GM19043 (cell line): ENCODE results near the gene MFAP4.
A peak's percentile ranks its signal among the peaks of the same experiment; 100 is the strongest.

ENCODE experiments used
- ATAC-seq: cut with Tn5 transposase; IDR thresholded peaks from one replicate; pipeline ENCODE4 v1.9.1; 2021; ENCODE audit warnings: low read depth; ENCODE audit not compliant: unreplicated experiment

Gene MFAP4

DNA sequence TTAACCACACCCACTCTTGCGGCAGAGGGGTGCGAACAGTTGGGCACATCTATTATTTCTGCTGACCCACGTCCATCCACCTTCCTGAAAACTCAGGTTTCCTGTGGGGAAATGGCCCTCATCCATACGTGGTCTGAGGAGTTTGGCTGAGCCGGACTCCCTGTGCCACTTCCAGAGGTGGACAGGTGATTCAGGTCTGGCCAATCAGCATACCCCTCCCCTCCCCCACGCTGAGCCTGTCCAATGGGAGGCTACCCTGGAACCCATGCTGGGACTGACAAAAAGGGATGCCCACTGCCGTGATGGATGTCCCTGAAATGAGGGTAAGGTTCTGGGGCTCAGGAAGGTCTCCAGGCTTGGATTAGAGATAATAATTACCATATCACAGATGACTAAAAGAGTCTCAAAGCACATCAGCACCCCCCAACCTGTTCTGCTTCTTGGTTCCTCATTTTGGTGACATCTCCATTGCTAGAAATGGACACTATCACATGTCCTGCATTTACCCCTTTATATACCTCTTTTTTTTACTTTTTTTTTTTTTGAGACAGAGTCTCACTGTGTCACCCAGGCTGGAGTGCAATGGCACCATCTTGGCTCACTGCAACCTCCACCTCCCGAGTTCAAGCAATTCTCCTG, 14.0 kb downstream of the MFAP4 start:
- ATAC-seq, result no peak

- no peak for ATAC-seq
Measured at GRCh38 chr17:19372439-19372838, 14.6 kb downstream of the MFAP4 start.

- ATAC-seq, result no peak
Measured at GRCh38 chr17:19372011-19372370, 15.0 kb downstream of the MFAP4 start.

GRCh38 chr17:19371259-19372010, 15.6 kb downstream of the MFAP4 start:
- no peak for ATAC-seq

GRCh38 chr17:19370493-19370960, 16.5 kb downstream of the MFAP4 start:
- no peak for ATAC-seq

- no peak for ATAC-seq
Measured at GRCh38 chr17:19369846-19370492, 17.0 kb downstream of the MFAP4 start.

GRCh38 chr17:19369107-19369778, 17.7 kb downstream of the MFAP4 start:
- ATAC-seq, result no peak

- no peak for ATAC-seq
Measured at GRCh38 chr17:19368229-19368628, 18.8 kb downstream of the MFAP4 start.

DNA sequence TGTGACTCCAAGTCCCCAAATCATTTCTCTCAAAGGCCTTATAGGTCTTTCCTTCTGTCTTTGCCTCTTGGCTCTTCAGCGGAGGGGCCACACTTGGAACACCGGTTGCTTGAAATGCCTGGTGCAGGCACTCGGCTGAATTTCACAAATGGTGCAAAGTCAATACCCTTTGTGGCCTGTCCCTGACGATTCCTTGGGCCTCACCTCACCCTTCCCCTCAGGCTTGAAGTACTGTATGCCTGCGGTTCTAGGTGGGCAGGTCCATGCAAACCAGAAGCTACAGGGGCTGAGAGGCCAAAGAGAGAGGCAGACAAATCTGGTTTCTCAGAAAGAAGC, 20.4 kb downstream of the MFAP4 start:
- ATAC-seq, result no peak

- no peak for ATAC-seq
Measured at GRCh38 chr17:19365833-19366636, 21.0 kb downstream of the MFAP4 start.

DNA sequence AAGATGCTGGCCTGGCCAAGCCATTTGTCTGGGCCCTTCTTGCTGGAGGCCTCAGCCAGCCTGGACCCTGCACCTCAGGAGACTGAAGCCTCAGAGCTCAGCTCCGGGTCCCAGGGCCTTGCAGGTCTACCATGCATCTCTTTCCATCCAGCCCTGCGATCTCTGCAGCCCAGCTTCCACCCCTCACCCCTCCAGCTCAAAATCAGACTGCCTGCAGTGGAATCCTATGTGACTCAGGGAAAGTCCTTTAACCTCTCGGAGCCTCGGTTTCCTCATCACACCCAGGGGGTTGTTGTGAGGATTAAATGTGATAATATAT, 21.5 kb downstream of the MFAP4 start:
- ATAC-seq, result no peak

- no peak for ATAC-seq
Measured at GRCh38 chr17:19364699-19365498, 22.1 kb downstream of the MFAP4 start.

DNA sequence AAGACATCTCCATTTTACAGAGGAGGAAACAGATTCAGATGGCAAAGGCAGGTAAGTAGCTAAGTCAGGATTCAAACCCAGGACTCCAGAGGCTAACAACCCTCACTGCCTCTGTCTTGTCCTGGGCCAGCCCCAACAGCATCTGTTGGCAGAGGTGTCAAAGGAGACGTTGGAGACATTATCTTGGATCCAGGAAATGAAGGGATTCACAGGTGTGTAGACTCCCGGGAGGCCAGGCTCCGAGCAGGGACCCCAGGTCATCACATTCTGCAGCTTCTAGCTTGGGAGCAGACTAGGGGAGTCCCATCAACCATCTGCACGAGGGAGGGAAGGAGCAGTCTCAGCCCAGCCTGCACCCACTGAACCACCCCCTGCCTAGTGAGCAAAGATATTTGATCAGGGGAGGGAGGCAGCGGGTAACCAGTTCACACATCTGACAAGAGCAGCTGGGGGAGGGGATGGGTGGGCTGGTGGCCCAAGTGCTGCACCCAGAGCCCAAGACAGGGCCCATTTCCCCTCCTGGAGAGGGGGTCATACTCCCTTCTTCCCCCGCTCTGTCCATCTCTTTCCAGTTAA, 23.4 kb downstream of the MFAP4 start:
- no peak for ATAC-seq

DNA sequence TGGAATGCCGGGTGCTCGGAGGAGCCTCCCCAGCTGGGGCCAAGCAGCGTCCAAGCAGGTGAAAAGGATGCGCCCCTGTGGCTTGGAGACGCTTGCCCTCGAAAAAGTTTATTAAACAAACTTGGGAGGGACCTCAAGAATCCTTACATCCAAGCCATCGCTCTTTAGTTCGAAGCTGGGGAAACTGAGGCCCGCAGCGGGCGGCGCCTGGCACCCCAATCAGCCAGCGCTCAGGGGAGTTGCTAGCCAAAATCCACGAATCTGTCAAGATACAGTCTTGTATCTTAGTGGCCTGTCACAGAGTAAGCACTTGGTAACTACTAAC, 23.9 kb downstream of the MFAP4 start:
- no peak for ATAC-seq

GRCh38 chr17:19362277-19363113, 24.5 kb downstream of the MFAP4 start, which contains the start of gene B9D1:
TSS of gene B9D1 (minus strand) at chr17:19362723. CDS start at chr17:19362569, 154 bp downstream.
- peak; percentile 69 for ATAC-seq

DNA sequence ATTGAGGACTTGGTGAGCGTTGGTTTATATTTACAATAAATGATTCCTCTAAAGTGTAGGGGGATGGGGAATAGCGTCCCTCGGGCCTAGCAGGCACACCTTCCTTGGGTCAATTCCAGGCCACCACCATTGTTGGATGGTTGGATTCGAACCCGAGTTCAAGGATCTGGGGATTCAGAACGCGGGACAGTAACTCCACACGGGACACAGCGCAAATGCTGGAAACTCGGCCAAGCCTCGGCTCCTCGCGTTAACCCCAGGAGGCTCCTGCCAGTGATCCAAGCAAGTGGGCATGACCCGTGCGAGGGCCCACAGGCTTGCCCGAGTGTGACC, 25.1 kb downstream of the MFAP4 start:
- no peak for ATAC-seq

- ATAC-seq, result no peak
Measured at GRCh38 chr17:19361326-19361725, 25.7 kb downstream of the MFAP4 start.

DNA sequence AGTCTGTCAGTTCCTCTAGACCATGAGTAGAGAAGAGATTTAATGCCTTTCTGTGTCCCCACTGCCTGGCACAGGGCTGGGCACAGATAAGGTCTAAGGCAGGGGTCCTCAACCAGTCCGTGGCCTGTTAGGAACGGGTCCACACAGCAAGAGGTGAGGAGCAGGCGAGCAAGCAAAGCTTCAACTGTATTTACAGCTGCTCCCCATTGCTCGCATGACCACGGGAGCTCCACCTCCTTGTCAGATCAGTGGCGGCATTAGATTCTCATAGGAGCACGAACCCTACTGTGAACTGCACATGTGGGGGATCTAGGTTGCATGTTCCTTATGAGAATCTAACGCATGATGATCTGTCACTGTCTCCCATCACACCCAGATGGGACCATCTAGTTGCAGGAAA, 26.2 kb downstream of the MFAP4 start:
- ATAC-seq, result no peak

- no peak for ATAC-seq
Measured at GRCh38 chr17:19359856-19360255, 27.1 kb downstream of the MFAP4 start.
